NK-92 (cell line): ENCODE results near the gene MORC2.
A peak's percentile ranks its signal among the peaks of the same experiment; 100 is the strongest.

ENCODE experiments used
- DNase-seq: peaks from one replicate; lab custom pipeline; 2025; ENCODE audit not compliant: unreplicated experiment; lab: John Stamatoyannopoulos, UW

The MORC2 gene

DNA sequence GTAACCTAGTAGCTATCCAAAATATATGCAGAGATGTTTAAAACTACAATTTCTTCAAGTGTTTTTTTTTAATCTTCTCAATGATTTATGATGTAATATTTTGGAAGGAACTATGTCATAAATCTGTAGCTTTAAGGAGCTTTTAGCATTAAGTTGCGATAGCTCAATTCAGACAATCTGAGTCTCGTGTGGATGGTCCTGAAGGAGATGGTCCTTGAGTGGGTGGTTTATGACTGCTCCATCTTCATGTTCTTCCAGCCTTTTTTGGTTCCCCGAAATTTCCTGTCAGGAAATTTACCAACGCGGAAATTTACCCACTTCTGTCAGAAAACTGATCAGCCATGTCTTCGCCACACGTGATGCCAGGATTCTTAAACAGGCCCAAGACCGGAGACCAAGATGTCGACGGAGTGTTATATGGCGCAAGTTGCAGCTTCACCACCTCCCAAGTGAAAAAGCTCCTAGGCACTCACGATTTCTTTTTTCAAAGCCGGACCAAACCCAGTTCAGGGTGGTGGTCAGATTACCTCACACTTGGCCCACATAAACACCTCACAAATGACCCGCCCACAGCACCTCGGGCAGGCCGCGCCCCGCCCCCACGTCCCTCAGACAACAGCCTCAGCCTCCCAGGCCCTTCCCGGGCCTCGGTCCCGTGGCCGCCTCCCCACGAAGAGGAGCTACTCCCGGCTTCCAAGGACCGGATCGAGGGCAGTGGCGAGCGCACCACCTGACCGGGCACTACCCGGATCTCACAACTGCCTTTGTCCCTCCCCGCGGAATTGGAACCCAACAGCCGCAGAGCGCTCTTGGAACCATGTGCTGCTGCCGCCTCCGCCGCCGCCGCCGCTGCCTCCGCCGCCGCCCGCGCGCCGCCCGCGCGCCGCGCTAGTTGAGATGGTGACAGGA, at the start of gene MORC2:
Gene MORC2 (minus strand): TSS at position 760 of the 909 bp plus-strand sequence. CDS start 885 bp downstream, outside the sequence.
- DNase-seq: no peak

DNA sequence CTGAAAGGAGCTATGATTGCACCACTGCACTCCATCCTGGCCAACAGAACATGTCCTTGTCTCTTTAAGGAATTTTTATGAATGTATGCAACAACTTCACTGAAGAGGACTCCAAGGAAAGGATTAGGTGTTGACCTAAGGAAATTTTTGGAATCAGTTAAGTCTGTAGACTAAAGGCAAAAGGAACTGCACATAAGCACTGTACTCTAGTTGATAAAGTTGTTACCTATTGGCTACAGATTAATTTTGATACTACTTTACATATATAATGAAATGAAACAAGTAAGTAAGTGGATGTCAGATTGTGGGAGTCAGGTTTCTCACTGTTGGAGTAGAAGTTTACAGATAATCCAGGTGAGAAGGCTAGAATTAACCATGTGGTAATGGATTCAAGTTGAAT, 37.0 kb upstream of the MORC2 start:
- no peak for DNase-seq

- no peak for DNase-seq
Measured at GRCh38 chr22:31001124-31001770, 32.7 kb upstream of the MORC2 start.

DNA sequence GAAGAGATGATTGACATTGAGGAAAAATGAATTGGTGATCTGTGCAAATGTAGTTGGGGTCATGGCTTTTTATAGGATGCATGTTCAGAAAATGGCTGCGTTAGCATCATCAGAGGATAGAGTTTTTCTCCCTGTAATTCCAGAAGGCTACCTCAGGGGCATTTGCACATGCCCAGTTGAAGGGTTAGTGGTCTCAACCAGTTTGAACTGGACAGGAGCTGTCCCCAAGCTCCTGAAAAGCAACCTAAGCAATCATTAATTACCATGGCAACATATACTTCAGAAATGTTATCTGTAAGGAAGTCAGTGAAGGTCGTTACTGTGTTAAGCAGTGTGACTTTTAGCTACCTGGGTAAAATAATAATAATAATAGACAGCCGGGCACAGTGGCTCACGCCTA, 29.8 kb upstream of the MORC2 start:
- no peak for DNase-seq

DNA sequence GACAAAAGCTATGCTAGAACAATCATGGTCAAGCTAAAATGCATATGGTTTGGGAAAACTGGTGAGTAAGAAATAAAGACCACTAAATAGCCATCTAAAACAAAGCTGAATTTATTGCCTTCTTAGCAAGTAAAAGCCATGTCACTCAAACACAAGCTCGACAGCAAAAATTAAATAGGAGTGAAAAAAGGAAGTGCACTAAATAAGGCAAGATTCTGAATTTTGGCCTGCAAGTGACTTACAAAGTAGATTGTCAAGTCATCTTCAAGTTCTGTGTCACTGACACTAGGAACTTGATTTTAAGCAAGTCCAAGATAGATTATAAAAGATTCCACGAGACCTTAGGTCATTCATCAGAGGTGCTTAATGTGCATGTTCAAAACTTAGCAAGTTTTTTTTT, 27.9 kb upstream of the MORC2 start:
- no peak for DNase-seq

DNA sequence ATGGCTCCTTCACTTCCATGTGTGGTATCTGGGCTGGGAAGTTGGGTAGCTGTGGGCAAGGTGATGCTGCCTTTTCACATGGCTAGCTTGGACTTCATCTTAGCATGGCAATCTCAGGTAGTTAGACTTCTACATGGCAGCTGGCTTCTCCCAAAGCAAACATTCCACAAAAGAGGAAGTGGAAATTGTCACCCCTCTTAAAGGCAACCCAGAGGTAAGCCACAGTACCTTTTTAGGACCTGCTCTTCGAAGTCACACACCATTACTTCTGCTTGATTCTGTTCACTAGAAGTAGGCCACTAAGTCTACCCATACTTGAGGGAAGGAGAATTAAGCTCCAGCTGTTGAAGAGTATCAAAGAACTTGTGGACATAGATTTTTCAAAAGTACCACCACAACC, 26.4 kb upstream of the MORC2 start:
- no peak for DNase-seq

DNA sequence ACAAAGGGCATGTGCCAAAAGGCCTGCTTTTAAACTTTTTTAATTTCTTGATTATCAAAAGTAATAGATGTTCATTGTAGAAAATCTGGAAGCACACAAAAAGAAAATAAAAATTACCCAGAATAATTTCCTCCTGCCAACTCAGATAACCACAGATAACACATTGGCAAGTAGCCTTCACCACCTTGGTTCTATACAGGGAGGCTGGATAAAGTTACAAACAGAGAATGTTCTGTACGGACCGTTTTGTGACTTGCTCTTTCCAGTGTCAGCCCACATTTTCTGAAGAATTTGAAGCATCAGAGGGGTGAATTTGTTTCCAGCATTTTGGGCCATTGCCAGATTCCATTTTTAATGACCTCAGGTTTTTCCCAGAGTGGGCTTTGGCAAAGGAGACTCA, 24.0 kb upstream of the MORC2 start:
- no peak for DNase-seq

DNA sequence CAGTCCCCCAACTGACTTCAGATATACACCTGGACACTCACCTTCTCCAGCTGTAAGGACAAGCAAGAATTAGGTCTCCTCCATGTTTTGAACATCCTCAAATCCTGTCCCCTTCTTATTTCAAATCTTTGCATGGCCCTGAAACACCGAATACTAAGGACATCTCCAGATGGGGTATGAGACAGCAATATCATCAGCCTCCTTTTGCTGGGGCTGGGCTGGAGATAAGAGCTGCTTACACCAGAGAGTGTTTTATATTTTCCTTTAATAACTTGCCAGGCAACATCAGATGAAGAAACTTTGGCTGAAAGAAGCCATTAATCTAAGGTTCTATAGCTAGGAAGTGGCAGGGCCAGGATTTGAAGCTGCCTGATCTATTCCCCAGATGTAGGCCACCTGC, 22.1 kb upstream of the MORC2 start:
- no peak for DNase-seq

DNA sequence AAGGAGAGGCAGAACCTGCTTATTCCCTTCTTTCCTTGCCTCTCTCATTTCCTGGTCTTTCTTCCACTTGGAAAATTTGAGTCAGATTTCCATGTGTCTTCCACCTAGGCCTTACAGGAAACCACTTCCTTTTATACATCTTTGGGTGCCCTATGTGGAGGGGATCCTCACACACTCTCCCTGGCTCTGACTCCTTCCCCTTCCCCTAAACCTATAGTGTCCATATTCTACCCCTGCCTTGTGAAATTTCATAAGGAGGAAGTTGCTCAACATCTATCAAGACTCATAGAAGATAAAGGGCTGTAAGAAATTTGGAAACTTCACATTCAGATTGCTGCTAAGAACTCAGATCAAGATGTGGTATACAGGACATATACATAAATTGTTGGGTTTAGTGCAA, 20.9 kb upstream of the MORC2 start:
- DNase-seq: no peak

- no peak for DNase-seq
Measured at GRCh38 chr22:30985561-30986208, 17.1 kb upstream of the MORC2 start.

DNA sequence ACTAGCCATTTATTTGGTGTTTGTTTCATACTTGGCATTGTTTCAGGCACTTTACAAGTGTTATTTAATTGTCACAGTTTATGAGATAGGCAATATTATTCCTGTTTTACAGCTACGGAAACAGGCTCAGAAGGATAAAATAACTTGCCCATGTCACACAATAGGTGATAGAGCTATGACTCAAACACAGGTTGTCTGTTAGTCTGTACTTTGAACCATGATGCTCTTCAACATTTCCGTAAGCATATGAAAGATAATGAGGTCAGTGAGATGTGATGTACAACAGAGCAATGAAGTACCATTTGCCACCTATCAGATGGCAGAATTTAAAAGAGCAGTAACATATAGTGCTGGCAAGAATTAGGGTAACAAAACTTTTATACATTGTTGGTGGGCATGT, 15.7 kb upstream of the MORC2 start:
- DNase-seq: no peak

- no peak for DNase-seq
Measured at GRCh38 chr22:30982512-30982911, 13.9 kb upstream of the MORC2 start.

GRCh38 chr22:30979932-30980331, 11.4 kb upstream of the MORC2 start:
- DNase-seq: no peak

GRCh38 chr22:30978304-30978962, 9.9 kb upstream of the MORC2 start:
- no peak for DNase-seq

- DNase-seq: no peak
Measured at GRCh38 chr22:30970356-30970746, 1.8 kb upstream of the MORC2 start.

DNA sequence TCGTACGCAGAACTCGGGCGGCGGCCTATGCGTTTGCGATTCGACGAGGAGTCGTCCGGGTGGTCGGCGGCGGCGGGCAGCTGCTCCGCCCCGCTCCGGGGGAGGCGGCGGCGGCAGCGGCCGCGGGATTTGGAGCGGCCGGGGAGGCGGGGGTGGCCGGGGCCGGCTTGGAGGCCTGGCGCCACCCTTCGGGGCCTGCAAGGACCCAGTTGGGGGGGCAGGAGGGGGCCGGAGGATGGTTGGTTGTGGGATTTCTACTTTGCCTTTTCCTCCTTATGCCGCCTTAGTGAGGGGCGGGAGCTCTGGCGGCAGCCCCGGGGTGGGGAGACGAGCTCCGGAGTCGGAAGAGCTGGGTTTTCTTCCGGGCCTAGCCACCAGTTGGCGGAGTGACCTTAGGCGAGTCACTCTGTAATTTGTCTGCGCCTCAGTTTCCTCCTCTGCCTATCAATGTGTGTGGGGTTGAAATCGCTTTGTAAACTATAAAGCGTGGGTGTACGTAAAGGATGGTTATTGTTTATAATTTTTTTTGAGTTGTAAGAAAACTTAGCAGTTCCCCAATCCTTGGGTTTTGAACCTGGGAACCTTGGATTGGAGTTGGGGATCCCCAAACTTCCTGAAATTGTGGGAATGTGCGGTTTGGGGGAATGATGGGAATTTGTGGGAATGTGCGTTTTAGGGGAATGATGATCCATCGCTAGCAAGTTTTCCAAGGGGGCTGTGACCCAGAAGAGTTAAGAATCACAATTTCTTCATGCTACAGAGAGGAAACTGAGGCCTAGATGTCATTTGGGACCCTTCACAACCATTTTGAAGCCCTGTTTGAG, 1.2 kb upstream of the MORC2 start:
- no peak for DNase-seq

DNA sequence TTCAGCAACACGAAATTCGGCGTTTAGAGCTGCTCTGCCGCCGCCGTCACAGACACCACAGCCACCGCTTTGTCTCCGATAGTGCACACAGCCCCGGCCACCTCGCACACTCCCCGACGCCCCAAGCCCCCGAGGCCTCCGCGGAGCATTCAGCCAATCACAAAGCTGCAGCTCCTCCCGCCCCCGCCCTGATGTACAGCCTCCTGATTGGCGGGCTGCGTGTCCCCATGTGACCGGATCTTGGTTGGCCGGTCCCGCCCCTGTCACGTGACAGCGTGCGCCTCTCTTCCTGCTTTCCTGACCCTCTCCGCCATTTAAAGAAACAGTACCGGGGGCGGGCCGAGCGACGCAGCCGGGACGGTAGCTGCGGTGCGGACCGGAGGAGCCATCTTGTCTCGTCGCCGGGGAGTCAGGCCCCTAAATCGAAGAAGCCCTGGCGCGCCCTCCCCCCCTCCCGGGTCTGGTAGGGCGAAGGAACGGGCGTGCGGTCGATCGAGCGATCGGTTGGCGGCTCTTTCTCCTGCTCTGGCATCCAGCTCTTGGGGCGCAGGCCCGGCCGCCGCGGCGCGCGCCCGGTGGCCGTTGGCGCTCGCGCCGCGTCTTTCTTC, 454 bp upstream of the MORC2 start, which contains the start of gene TUG1:
Gene TUG1 (plus strand): TSS at position 342 of the 608 bp plus-strand sequence.
- peak; percentile 82 for DNase-seq

DNA sequence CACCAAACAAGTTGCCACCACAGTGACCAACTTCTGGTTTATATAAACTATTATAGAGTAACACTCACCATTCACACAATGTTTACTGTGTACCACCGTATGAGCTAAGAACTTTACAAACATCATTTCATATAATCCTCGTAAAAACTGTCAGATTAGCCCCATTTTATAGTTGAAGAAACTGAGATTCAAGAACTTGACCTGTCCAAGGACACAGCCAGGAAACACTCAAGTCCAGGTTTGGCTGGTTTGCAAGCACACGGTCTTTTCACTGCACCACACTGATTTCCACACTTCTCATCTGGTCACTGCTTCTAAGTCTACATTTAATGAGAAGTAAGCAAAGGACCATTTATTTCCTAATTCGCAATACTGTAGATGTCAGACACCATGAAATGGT, 3.7 kb downstream of the MORC2 start:
- DNase-seq: no peak

- no peak for DNase-seq
Measured at GRCh38 chr22:30955153-30955552, 13.4 kb downstream of the MORC2 start.

- DNase-seq: no peak
Measured at GRCh38 chr22:30953206-30953605, 15.4 kb downstream of the MORC2 start.
